Right cardiac atrium (tissue), 5 donors: ENCODE results near the gene MT4. TPM values are rescaled to one million over a fixed set of nuclear protein-coding genes. Genes with fewer than 3 reads are reported as not detected.

ENCODE experiments used
- ATAC-seq, 2 donors: fragments of 200-7000 bp; cut with Tn5 transposase; one replicate each; pipeline versions ENCODE4 v1.8.0 to v1.9.1; 2020; ENCODE audit warnings: moderate library complexity in 2 of 2, mild to moderate bottlenecking in 1 of 2
- DNase-seq, 3 donors: peaks; one replicate each; pipeline ENCODE4 v3.0.0-alpha.2; 2020
- H3K27ac ChIP-seq: one replicate; pipeline ENCODE4 v1.5.1; 2013; ENCODE audit warnings: mild to moderate bottlenecking, low read length, control low read depth, moderate library complexity
- H3K27me3 ChIP-seq: one replicate; pipeline ENCODE4 v1.6.1; 2013; ENCODE audit not compliant: control insufficient read depth, insufficient read depth
- H3K4me1 ChIP-seq: one replicate; pipeline ENCODE4 v1.6.1; 2013; ENCODE audit warnings: low read length; ENCODE audit not compliant: control insufficient read depth, insufficient read depth
- H3K4me3 ChIP-seq: one replicate; pipeline ENCODE4 v1.5.1; 2013; ENCODE audit warnings: low read length, control low read depth
- H3K9me3 ChIP-seq: one replicate; pipeline ENCODE4 v1.6.1; 2013; ENCODE audit warnings: low read length; ENCODE audit not compliant: control insufficient read depth
- WGBS: extraction: QIAGEN DNeasy Blood & Tissue Kit; methylation state at CpG from one replicate; pipeline ENCODE4 v1.1.7; 2013; 5-methylcytosine and 5-hydroxymethylcytosine counted together
- intact Hi-C, 4 donors: fragments of 100-400 bp; cut with DNase I; formaldehyde crosslinking; loops; one replicate each; pipeline versions ENCODE4 v1.11.0 to v1.14.0; 2022 to 2023
- polyA plus RNA-seq: library from polyadenylated mRNA; stranded (reverse); fragments of 200-250 nt; gene quantifications from one replicate; pipeline ENCODE4 v1.2.3, GENCODE V29; 2013
- total RNA-seq, 4 donors: library from RNA; stranded (reverse); fragmentation: NEBNext Ultra II Directional; extraction: Animal tissue kit (Norgen Biotek cat#: 25700); gene quantifications; one replicate each; pipeline ENCODE4 v1.2.1, GENCODE V29; 2021
- donor health status: healthy with polysubstance abuse.
- donor health status: DM: no; HTN: yes; CAD: no.
- donor health status: DM: no; HTN: no; CAD: no.
- donor health status: DM: no; HTN: yes; CAD: no; lungs with severe emphysema.
- donor health status: DM: yes; HTN: yes; CAD: no.

MT4 gene
- total and polyA plus RNA-seq, 5 donors, result not detected

DNA sequence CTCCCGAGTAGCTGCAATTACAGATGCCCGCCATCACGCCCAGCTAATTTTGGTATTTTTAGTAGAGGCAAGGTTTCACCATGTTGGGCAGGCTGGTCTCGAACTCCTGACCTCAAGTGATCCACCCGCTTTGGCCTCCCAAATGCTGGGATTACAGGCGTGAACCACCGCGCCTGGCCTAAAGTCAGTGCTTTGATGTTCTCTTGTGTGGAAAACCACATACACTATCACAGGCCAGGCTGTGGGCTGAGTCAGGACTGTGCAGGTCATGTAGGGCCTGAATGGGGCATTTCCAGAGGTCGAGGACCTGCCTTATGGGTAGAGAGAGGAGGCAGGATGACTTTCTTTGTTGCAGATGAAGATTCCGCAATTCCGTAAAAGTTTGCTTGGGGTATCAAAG, 19.4 kb downstream of the MT4 start:
- H3K4me1 ChIP-seq, result no peaks in the 10 kb centered on the region
- intact Hi-C loops, result no loop called here

DNA sequence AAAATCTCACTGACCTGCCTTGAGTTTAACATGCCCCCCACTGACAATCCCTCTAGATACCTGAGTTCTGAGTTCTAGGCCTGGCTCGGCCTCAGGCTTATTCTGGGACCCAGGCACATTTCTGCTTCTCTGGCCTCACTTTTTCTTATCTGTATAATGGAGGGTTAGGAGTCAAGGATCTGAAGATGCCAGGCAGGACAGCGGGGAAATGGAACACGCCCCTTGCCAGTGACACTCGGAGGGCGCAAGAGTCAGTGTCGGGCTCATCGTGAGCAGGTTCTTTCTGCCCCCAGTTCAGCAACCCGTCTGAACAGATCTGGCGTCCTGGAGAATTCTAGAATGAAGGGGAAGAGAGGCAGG, 23.9 kb downstream of the MT4 start:
- no peaks in the 10 kb centered on the region for H3K9me3 ChIP-seq
- H3K4me3 ChIP-seq, result peak overlapping the region; percentile 28
- ATAC-seq (no peak), DNase-seq (no peak)
- no peak overlapping the region for H3K27ac ChIP-seq
- intact Hi-C loops, result no loop called here
- 32% methylated on average over 9 of the region's 9 CpGs for WGBS
- H3K4me1 ChIP-seq, result no peaks in the 10 kb centered on the region
- no peaks in the 10 kb centered on the region for H3K27me3 ChIP-seq

More for the DNA sequence above, 19.4 kb downstream of the MT4 start:
- Histone ChIP-seq H3K27me3 (no peaks in the 10 kb centered on the region), H3K9me3 (no peaks in the 10 kb centered on the region), H3K27ac (no peak overlapping the region), H3K4me3 (no peak overlapping the region)
- no peak for ATAC-seq
- DNase-seq, result no peak
- 85% methylated on average over 11 of the region's 11 CpGs for WGBS

DNA sequence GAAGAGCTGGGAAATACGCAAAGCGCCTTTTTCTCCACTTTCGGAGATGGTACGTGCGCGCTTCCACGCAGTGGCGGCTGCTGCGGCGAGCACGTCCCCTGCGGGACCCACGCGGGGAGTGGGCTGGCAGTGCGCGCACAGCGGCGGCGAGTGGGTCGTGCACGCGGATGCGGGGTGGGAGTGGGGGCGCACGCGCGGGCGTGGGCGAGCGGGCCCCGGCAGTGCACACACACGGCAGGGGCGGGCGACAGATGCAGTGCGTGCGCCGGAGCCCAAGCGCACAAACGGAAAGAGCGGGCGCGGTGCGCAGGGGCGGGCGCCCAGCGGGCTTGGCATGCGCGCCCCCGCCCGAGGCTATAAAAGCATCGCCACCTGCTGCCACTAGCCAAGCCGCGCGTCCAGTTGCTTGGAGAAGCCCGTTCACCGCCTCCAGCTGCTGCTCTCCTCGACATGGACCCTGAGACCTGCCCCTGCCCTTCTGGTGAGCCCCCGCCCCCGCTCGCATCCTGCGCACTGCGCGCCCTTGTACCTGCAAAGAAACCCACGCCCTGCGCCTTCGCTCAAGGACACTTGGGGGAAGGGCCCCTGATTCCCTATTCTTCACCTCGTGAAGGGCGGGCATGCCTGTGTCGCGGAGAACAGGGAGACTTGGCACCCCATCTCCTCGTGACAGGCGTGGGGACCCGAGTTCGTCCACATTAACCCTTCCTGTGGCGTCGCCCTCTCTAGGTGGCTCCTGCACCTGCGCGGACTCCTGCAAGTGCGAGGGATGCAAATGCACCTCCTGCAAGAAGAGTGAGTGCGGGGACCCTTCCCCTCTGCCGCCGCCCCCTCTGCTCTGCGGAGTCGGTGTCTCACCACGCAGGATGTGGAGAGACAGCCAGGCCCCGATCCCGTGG, 24.5 kb downstream of the MT4 start, which contains the start of gene MT3:
TSS of gene MT3 (plus strand) at position 388 of the 899 bp plus-strand sequence. CDS start at position 451, 63 bp downstream.
- intact Hi-C loops, result loop anchor here in 2 of 4 donors (10.0 kb wide), 2 partner anchors 45 to 65 kb away; partner anchors contain the start of gene BBS2 (in 1 of the 2)
- peak in 1 of 2 donors; percentile 48 for ATAC-seq
- H3K27ac ChIP-seq, result no peak within 1 kb of the TSS
- WGBS, result 6% methylated on average over 87 of the region's 87 CpGs
- no peaks in the 10 kb centered on the region for H3K9me3 ChIP-seq
- H3K4me1 ChIP-seq, result no peaks in the 10 kb centered on the region
- no peak for DNase-seq
- H3K4me3 ChIP-seq, result peak within 1 kb of the TSS; percentile 28
- no peaks in the 10 kb centered on the region for H3K27me3 ChIP-seq

DNA sequence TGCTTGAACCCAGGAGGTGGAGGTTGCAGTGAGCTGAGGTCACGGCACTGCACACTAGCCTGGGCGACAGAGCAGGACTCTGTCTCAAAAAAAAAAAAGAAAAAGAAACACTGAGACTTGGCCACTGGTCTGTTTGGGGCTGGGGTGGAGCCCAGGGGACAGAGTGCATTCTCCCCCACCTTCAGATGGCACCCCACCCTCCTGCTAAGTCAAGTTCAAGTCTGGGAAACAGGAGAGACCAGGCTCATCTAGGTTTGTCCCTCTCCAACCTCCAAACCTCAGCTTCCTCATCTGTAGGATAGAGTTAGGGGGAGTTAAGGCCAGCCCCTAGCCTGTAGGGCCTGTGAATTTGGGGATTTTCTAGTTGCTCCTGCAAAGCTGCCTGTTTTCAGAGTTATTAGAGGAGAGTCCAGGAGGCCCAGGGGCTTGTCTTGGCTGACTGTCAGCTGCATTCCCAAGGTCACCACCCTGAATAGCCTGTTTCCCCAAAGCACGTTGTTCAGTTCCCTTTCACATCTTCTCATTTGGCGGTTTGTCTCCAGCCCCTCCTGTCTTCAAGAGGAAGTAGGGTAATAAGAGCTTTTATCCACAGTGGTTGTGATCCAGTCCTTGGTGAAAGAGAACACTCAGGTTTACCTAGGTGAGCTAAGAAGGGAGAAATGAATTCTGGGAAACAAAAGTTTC, 26.6 kb downstream of the MT4 start:
- Histone ChIP-seq H3K27ac (no peak overlapping the region), H3K4me1 (no peaks in the 10 kb centered on the region), H3K27me3 (no peaks in the 10 kb centered on the region), H3K4me3 (no peak overlapping the region), H3K9me3 (no peaks in the 10 kb centered on the region)
- intact Hi-C loops, result loop anchor here in 2 of 4 donors (10.0 kb wide), 2 partner anchors 47 to 67 kb away; partner anchors contain the start of gene BBS2 (in 1 of the 2)
- ATAC-seq (no peak), DNase-seq (no peak)
- 55% methylated on average over 4 of the region's 4 CpGs for WGBS

DNA sequence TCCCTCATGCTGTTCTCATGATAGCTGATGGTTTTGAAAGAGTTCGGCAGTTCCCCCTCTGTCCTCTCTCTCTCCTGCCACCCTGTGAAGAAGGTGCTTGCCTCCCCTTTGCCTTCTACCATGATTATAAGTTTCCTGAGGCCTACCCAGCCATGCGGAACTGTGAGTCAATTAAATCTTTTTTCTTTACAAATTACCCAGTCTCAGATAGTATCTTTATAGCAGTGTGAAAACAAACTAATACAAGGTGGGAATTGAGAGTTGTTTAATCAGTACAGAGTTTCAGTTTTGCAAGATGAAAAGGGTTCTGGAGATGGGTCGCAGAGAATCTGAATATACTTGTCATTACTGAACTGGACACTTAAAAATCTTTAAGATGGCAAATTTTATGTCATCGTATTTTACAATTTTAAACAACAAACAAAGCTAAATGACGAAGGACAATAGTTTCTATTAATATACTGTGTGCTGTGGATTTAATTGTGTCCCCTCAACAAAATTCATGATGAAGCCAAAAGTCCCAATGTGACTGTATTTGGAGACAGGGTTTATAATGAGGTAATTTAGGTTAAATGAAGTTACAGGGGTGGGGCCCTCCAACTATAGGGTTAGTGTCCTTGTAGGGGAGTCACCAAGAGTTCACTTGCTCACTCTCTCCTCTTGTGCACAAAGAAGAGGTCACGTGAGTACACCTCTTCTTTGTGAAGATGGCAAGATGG, 28.9 kb downstream of the MT4 start:
- DNase-seq (no peak), ATAC-seq (no peak)
- Histone ChIP-seq H3K4me1 (no peaks in the 10 kb centered on the region), H3K4me3 (no peak overlapping the region), H3K27me3 (no peaks in the 10 kb centered on the region), H3K9me3 (no peaks in the 10 kb centered on the region), H3K27ac (no peak overlapping the region)
- intact Hi-C loops, result loop anchor here in 2 of 4 donors (10.0 kb wide), 2 partner anchors 49 to 69 kb away; partner anchors contain the start of gene BBS2 (in 1 of the 2)
- WGBS, result 94% methylated on average over 6 of the region's 6 CpGs

DNA sequence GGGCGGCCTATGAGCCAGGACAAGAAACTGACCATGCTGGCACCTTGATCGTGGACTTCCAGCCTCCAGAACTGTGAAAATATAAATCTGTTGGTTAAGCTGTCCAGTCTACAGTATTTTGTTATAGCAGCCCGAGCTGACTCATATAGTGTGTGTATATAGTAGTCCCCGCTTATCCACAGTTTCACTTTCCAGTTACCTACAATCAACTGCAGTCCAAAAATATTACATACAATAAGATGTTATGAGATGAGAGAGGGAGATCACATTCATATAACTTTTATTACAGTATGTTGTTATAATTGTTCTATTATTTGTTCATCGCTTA, 29.4 kb downstream of the MT4 start:
- H3K4me1 ChIP-seq, result no peaks in the 10 kb centered on the region

DNA sequence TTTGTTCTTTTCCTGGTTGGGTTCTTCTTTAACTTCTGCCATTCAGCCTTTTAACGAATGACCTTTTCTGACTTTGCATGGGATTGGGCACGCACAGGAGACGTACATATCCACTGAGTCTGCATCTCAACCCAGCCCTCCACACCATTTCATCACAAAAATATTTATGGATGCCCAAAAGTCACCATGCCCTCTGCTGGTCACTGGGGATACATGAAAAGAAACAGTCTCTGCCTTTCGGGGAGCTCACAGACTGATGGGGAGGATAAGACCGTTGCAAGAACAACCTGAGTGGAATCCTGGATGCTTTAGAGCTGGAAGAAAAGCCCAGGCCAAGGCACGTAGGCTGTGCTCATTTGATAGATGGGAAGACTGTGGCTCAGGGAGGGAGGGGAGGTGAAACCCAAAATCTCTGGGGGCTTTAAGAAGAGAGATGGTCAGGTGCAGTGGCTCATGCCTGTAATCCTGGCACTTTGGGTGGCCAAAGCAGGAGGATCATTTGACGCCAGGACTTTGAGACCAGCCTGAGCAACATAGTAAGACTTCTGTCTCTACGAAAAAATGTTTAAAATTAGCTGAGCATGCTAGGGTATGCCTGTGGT, 35.6 kb downstream of the MT4 start:
- H3K9me3 ChIP-seq, result no peaks in the 10 kb centered on the region
- H3K27me3 ChIP-seq, result no peaks in the 10 kb centered on the region
- H3K27ac ChIP-seq, result no peak overlapping the region
- H3K4me3 ChIP-seq, result no peak overlapping the region
- 32% methylated on average over 8 of the region's 8 CpGs for WGBS
- DNase-seq (no peak), ATAC-seq (peak; percentile 37 to 51)
- H3K4me1 ChIP-seq, result no peaks in the 10 kb centered on the region
- intact Hi-C loops, result loop anchor here (2.0 to 10.0 kb wide), 4 partner anchors 86 to 104 kb away; no protein-coding TSS in a partner anchor

More for the DNA sequence above, 29.4 kb downstream of the MT4 start:
- intact Hi-C loops, result loop anchor here in 2 of 4 donors (10.0 kb wide), 2 partner anchors 49 to 69 kb away; partner anchors contain the start of gene BBS2 (in 1 of the 2)
- WGBS, result 94% methylated on average over 5 of the region's 5 CpGs
- no peaks in the 10 kb centered on the region for H3K27me3 ChIP-seq
- ATAC-seq, result no peak
- no peaks in the 10 kb centered on the region for H3K9me3 ChIP-seq
- H3K27ac ChIP-seq, result no peak overlapping the region
- no peak for DNase-seq
- H3K4me3 ChIP-seq, result no peak overlapping the region

DNA sequence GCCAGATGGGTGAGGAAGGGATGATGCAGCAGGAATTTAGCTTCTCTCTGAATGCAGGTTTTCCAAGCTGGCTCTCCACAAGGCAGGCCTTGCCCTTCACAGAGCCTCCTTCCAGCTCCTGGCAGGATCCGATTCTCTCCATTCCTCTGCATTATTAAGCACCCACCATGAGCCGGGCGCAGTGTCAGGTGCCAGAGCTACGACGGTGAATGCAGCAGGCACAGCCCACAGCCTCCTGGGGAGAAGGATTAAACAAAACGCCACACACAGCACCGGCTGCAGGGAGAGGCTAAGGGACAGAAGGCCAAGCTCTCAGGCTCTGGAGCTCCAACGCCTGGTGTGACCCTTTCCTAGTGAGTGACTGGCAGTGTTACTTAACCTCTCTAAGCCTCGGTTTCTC, 36.5 kb downstream of the MT4 start:
- Histone ChIP-seq H3K27ac (no peak overlapping the region), H3K9me3 (no peaks in the 10 kb centered on the region), H3K4me1 (peaks cover 6% of the 10 kb centered on the region), H3K27me3 (no peaks in the 10 kb centered on the region), H3K4me3 (no peak overlapping the region)
- 61% methylated on average over 9 of the region's 9 CpGs for WGBS
- DNase-seq (no peak), ATAC-seq (no peak)
- intact Hi-C loops, result loop anchor here (2.0 to 10.0 kb wide), 4 partner anchors 87 to 103 kb away; no protein-coding TSS in a partner anchor

DNA sequence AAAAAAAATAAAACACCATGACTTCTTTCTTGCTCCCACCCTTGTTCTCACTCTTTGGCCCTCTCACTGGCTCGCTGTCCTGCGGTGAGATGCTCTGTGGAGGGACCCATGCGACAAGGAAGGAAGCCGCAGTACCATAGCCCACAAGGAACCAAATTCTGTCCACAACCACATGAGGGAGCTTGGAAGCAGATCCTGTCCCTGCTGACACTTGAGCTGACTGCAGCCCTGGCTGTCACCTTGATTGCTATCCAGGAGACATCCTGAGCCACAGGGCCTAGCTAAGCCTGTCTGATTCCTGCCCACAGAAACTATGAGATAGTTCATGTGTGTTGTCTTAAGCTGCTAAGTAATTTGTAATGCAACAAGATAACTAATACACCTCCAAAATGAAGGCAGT, 38.7 kb downstream of the MT4 start:
- Histone ChIP-seq H3K4me1 (peaks cover 9% of the 10 kb centered on the region), H3K9me3 (no peaks in the 10 kb centered on the region), H3K27me3 (no peaks in the 10 kb centered on the region), H3K27ac (no peak overlapping the region), H3K4me3 (no peak overlapping the region)
- intact Hi-C loops, result loop anchor here (2.0 to 10.0 kb wide), 5 partner anchors 85 to 101 kb away; no protein-coding TSS in a partner anchor
- DNase-seq, result peak; percentile 40 to 68 (median 66)
- WGBS, result 26% methylated on average over 4 of the region's 4 CpGs
- ATAC-seq, result peak in 1 of 2 donors; percentile 12

DNA sequence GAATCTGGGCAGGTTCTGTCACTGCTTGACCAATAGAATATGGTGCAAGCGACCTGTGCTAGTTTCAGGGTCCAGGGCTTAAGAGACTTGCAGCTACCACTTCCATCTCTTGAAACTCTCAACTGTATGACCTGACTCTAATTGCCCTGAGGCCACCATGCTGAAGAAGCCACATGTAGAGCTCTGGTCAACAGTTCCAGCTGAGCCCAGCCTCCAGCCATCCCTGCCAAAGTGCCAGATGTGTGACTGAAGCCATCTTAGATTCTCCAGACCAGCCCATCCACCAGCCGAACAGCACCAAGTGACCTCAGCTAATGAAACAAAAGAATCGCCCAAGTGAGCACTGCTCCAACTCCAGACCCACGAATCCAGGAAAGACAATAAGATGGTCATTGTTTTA, 40.1 kb downstream of the MT4 start:
- Histone ChIP-seq H3K27me3 (no peaks in the 10 kb centered on the region), H3K4me3 (no peak overlapping the region), H3K4me1 (peaks cover 9% of the 10 kb centered on the region), H3K9me3 (no peaks in the 10 kb centered on the region), H3K27ac (no peak overlapping the region)
- intact Hi-C loops, result loop anchor here in 3 of 4 donors (5.0 to 10.0 kb wide), 3 partner anchors 90 to 100 kb away; no protein-coding TSS in a partner anchor
- ATAC-seq (no peak), DNase-seq (no peak)
- WGBS, result 85% methylated on average over 4 of the region's 4 CpGs
